ENCODE data around the gene BMP6. TPM values are rescaled to one million over a fixed set of nuclear protein-coding genes. Genes with fewer than 3 reads are reported as not detected.

BMP6 gene
- total and polyA plus RNA-seq, 2 donors from 2014 or later: 5.0 to 10.0 TPM

GRCh38 chr6:7781240-7781639 lies 55.3 kb downstream of the BMP6 start:
- no peak overlapping the region for H3K9ac ChIP-seq (ENCODE audit: low read length in 3 of 3)
- peaks cover 0 to 3% (median 0%) of the 10 kb centered on the region in 3 donors for H3K4me1 ChIP-seq (ENCODE audit: control insufficient read depth in 2 of 3, insufficient read depth in 2 of 3, low read depth in 1 of 3, low read length in 3 of 3)
- DNase-seq (no peak), FAIRE-seq (no peak)
- intact Hi-C loops (cut with DNase I): no loop called here
- no peaks in the 10 kb centered on the region for H3K27me3 ChIP-seq (ENCODE audit: control insufficient read depth, insufficient read depth, low read length)
- H3K36me3 ChIP-seq (ENCODE audit: control insufficient read depth in 2 of 3, insufficient read depth in 3 of 3, low read length in 3 of 3): no peaks in the 10 kb centered on the region
- H3K9me3 ChIP-seq (ENCODE audit: control insufficient read depth in 2 of 3, insufficient read depth in 1 of 3, low read length in 3 of 3): no peaks in the 10 kb centered on the region
- no peak overlapping the region for H3K27ac ChIP-seq (ENCODE audit: low read depth in 2 of 2, low read length in 2 of 2)
- H3K4me3 ChIP-seq (ENCODE audit: low read length in 3 of 3): no peak overlapping the region
- TF ChIP-seq CTCF (IDR thresholded peaks at IDR 0.05; ENCODE audit: borderline replicate concordance, extremely low read depth, insufficient read depth): no peak

GRCh38 chr6:7784248-7784647 lies 58.3 kb downstream of the BMP6 start:
- DNase-seq (no peak), FAIRE-seq (no peak)
- Histone ChIP-seq H3K9ac (ENCODE audit: low read length in 3 of 3) (no peak overlapping the region), H3K27ac (ENCODE audit: low read depth in 2 of 2, low read length in 2 of 2) (no peak overlapping the region), H3K27me3 (ENCODE audit: control insufficient read depth, insufficient read depth, low read length) (no peaks in the 10 kb centered on the region), H3K9me3 (ENCODE audit: control insufficient read depth in 2 of 3, insufficient read depth in 1 of 3, low read length in 3 of 3) (no peaks in the 10 kb centered on the region), H3K4me3 (ENCODE audit: low read length in 3 of 3) (no peak overlapping the region), H3K4me1 (ENCODE audit: control insufficient read depth in 2 of 3, insufficient read depth in 2 of 3, low read depth in 1 of 3, low read length in 3 of 3) (peaks cover 0 to 3% (median 0%) of the 10 kb centered on the region in 3 donors), H3K36me3 (ENCODE audit: control insufficient read depth in 2 of 3, insufficient read depth in 3 of 3, low read length in 3 of 3) (no peaks in the 10 kb centered on the region)
- TF ChIP-seq CTCF (IDR thresholded peaks at IDR 0.05; ENCODE audit: borderline replicate concordance, extremely low read depth, insufficient read depth): no peak
- intact Hi-C loops (cut with DNase I): no loop called here

- peak in 1 of 5 donors; percentile 22 for DNase-seq
- Histone ChIP-seq H3K9ac (ENCODE audit: low read length in 3 of 3) (no peak overlapping the region), H3K4me1 (ENCODE audit: control insufficient read depth in 2 of 3, insufficient read depth in 2 of 3, low read depth in 1 of 3, low read length in 3 of 3) (peaks cover 0 to 3% (median 0%) of the 10 kb centered on the region in 3 donors), H3K4me3 (ENCODE audit: low read length in 3 of 3) (no peak overlapping the region), H3K27me3 (ENCODE audit: control insufficient read depth, insufficient read depth, low read length) (no peaks in the 10 kb centered on the region), H3K9me3 (ENCODE audit: control insufficient read depth in 2 of 3, insufficient read depth in 1 of 3, low read length in 3 of 3) (no peaks in the 10 kb centered on the region), H3K27ac (ENCODE audit: low read depth in 2 of 2, low read length in 2 of 2) (no peak overlapping the region), H3K36me3 (ENCODE audit: control insufficient read depth in 2 of 3, insufficient read depth in 3 of 3, low read length in 3 of 3) (no peaks in the 10 kb centered on the region)
- no peak for TF ChIP-seq CTCF (IDR thresholded peaks at IDR 0.05; ENCODE audit: borderline replicate concordance, extremely low read depth, insufficient read depth)
- no peak for FAIRE-seq
- intact Hi-C loops (cut with DNase I): no loop called here
Measured at GRCh38 chr6:7784706-7785105, 58.8 kb downstream of the BMP6 start.
